Stimulated activated CD8-positive, alpha-beta memory T cell treated with anti-CD3 and anti-CD28 coated beads, Interleukin-7, amount 100 ng/mL, for 24 hours (primary cell): ENCODE results near the gene GOLGA5.

ENCODE experiments used
- DNase-seq: peaks from one replicate; pipeline ENCODE4 v3.0.0-alpha.2; 2020; ENCODE audit warnings: low read depth

The GOLGA5 gene

GRCh38 chr14:92880851-92881250 lies 86.7 kb downstream of the GOLGA5 start:
- no peak for DNase-seq

GRCh38 chr14:92883066-92883465 lies 89.0 kb downstream of the GOLGA5 start:
- no peak for DNase-seq

- DNase-seq = no peak
Observed at GRCh38 chr14:92884410-92884809, 90.3 kb downstream of the GOLGA5 start.

- DNase-seq = no peak
Observed at GRCh38 chr14:92885279-92886061, 91.4 kb downstream of the GOLGA5 start.

GRCh38 chr14:92886337-92886736 lies 92.2 kb downstream of the GOLGA5 start:
- DNase-seq = no peak

- no peak for DNase-seq
Observed at GRCh38 chr14:92887157-92887556, 93.1 kb downstream of the GOLGA5 start.

GRCh38 chr14:92888896-92889295 lies 94.8 kb downstream of the GOLGA5 start:
- DNase-seq = no peak
